Gastrocnemius medialis (tissue), 4 donors: Measurements from ENCODE around the gene ZNF584. TPM values are rescaled to one million over a fixed set of nuclear protein-coding genes. Genes with fewer than 3 reads are reported as not detected.

Experiments used
- ATAC-seq, 2 donors: fragments of 150-250 bp; one replicate each; pipeline ENCODE4 v1.9.1; 2016
- DNase-seq, 2 donors: peaks; one replicate each; pipeline ENCODE4 v3.0.0-alpha.2; 2019
- H3K27ac ChIP-seq, 4 donors: fragments of 200-600 bp; sonication (generic); 1 replicate in 1 of 4; 2 replicates in 3 of 4; pipeline ENCODE4 v1.5.1; 2016 to 2018; ENCODE audit warnings: mild to moderate bottlenecking in 2 of 4, moderate library complexity in 1 of 4
- H3K27me3 ChIP-seq, 3 donors: fragments of 200-600 bp; sonication (generic) in 2 of 3; 1 replicate in 1 of 3; 2 replicates in 2 of 3; pipeline versions ENCODE4 v1.5.1 to v1.6.0; 2016 to 2019; ENCODE audit warnings: mild to moderate bottlenecking in 1 of 3, moderate library complexity in 1 of 3
- H3K36me3 ChIP-seq, 2 donors: fragments of 200-600 bp; sonication (generic) in 1 of 2; one replicate each; pipeline ENCODE4 v1.5.1; 2017 to 2018
- H3K4me1 ChIP-seq, 2 donors: fragments of 200-600 bp; sonication (generic) in 1 of 2; one replicate each; pipeline ENCODE4 v1.5.1; 2016 to 2017; ENCODE audit warnings: mild to moderate bottlenecking in 2 of 2
- H3K4me3 ChIP-seq, 4 donors: fragments of 200-600 bp; sonication (generic) in 3 of 4; 1 replicate in 1 of 4; 2 replicates in 3 of 4; pipeline ENCODE4 v1.5.1; 2016 to 2019; ENCODE audit warnings: mild to moderate bottlenecking in 2 of 4
- H3K9me3 ChIP-seq, 3 donors: fragments of 200-600 bp; sonication (generic) in 2 of 3; 1 replicate in 1 of 3; 2 replicates in 2 of 3; pipeline ENCODE4 v1.5.1; 2016 to 2019
- CTCF ChIP-seq, 5 experiments: fragments of 450-650 bp in 3 of 5; fragments of 200-600 bp in 2 of 5; sonication (generic) in 2 of 5; IDR thresholded peaks in 4 of 5; conservative IDR thresholded peaks in 1 of 5; 1 replicate in 4 of 5; 2 replicates in 1 of 5; pipeline ENCODE4 v1.5.1; 2016 to 2019; ENCODE audit warnings: antibody characterized with exemption in 5 of 5, mild to moderate bottlenecking in 3 of 5, moderate library complexity in 3 of 5
- POLR2A ChIP-seq, 2 donors: fragments of 450-650 bp; IDR thresholded peaks; one replicate each; pipeline ENCODE4 v1.6.1; 2017; ENCODE audit warnings: antibody characterized with exemption in 2 of 2, mild to moderate bottlenecking in 2 of 2, moderate library complexity in 2 of 2
- in situ Hi-C, 4 donors: fragments of 200-750 bp; cut with MboI; loops; one replicate each; pipeline versions ENCODE4 v1.15.0 to v1.8.0; 2017; ENCODE audit warnings: low sequenced_read_pairs in 4 of 4
- intact Hi-C: fragments of 100-400 bp; cut with DNase I; formaldehyde crosslinking; loops from one replicate; pipeline ENCODE4 v1.15.1; 2023; ENCODE audit warnings: low total_unique reads
- total RNA-seq, 4 donors: library from RNA; depleted of rRNA; stranded (reverse); fragments of >200 nt; gene quantifications; one replicate each; pipeline versions ENCODE4 v1.1.0 to v1.2.3, GENCODE V29; 2016

The ZNF584 gene
- total RNA-seq, 4 donors from 2014 or later: 8.5 to 21.4 (median 10.2) TPM

GRCh38 chr19:58386576-58387337 is 21.7 kb upstream of the ZNF584 start, which contains the start of gene RPS5:
RPS5 (plus strand) TSS chr19:58387269; CDS start chr19:58388138, 869 bp downstream.
- DNase-seq: peak; percentile 96 to 97
- in situ Hi-C loops (no loop called here), intact Hi-C loops (loop anchor here (1.0 to 5.0 kb wide), 5 partner anchors 15 to 81 kb away; partner anchors contain the start of genes ZNF132, ZNF324, ZNF497 and ZNF584)
- peak within 1 kb of the TSS; percentile 95 to 100 (median 99) for H3K27ac ChIP-seq
- no peaks in the 10 kb centered on the region for H3K9me3 ChIP-seq
- H3K4me3 ChIP-seq: peak within 1 kb of the TSS; percentile 75 to 89 (median 78)
- H3K36me3 ChIP-seq: peaks cover 0 to 35% of the 10 kb centered on the region in 2 donors
- H3K27me3 ChIP-seq: no peaks in the 10 kb centered on the region
- peaks cover 33 to 35% of the 10 kb centered on the region in 2 donors for H3K4me1 ChIP-seq
- ATAC-seq: peak; percentile 99
- peak; percentile 85 to 88 for TF ChIP-seq POLR2A (IDR thresholded peaks at IDR 0.05)
- no peak for TF ChIP-seq CTCF (IDR thresholded peaks at IDR 0.05 in 4 of 5, conservative IDR thresholded peaks at IDR 0.05 in 1 of 5)

- no peak for ATAC-seq
- in situ Hi-C loops (no loop called here), intact Hi-C loops (loop anchor here (1.0 to 5.0 kb wide), 6 partner anchors 14 to 82 kb away; partner anchors contain the start of genes ERVK3-1, ZNF132, ZNF324 and ZNF497)
- Histone ChIP-seq H3K27me3 (no peaks in the 10 kb centered on the region), H3K4me3 (peak overlapping the region; percentile 75 to 89 (median 78)), H3K27ac (peak overlapping the region; percentile 95 to 100 (median 99)), H3K36me3 (peaks cover 0 to 41% of the 10 kb centered on the region in 2 donors), H3K4me1 (peaks cover 28 to 30% of the 10 kb centered on the region in 2 donors), H3K9me3 (no peaks in the 10 kb centered on the region)
- DNase-seq: no peak
- TF ChIP-seq CTCF (IDR thresholded peaks at IDR 0.05 in 4 of 5, conservative IDR thresholded peaks at IDR 0.05 in 1 of 5): no peak
- TF ChIP-seq POLR2A (IDR thresholded peaks at IDR 0.05): no peak
These were observed 20.9 kb upstream of the ZNF584 start for GRCh38 chr19:58387338-58388174.

GRCh38 chr19:58388175-58388526 is 20.3 kb upstream of the ZNF584 start:
- H3K4me3 ChIP-seq: peak overlapping the region; percentile 75 to 89 (median 78)
- intact Hi-C loops (loop anchor here (1.0 to 5.0 kb wide), 2 partner anchors 79 to 83 kb away; partner anchors contain the start of genes ERVK3-1 and ZNF324), in situ Hi-C loops (no loop called here)
- peaks cover 0 to 47% of the 10 kb centered on the region in 2 donors for H3K36me3 ChIP-seq
- peaks cover 28 to 30% of the 10 kb centered on the region in 2 donors for H3K4me1 ChIP-seq
- no peak for TF ChIP-seq POLR2A (IDR thresholded peaks at IDR 0.05)
- no peak for TF ChIP-seq CTCF (IDR thresholded peaks at IDR 0.05 in 4 of 5, conservative IDR thresholded peaks at IDR 0.05 in 1 of 5)
- H3K27me3 ChIP-seq: no peaks in the 10 kb centered on the region
- no peak for DNase-seq
- H3K9me3 ChIP-seq: no peaks in the 10 kb centered on the region
- H3K27ac ChIP-seq: peak overlapping the region in 3 of 4 donors; percentile 95 to 99 (median 99)
- no peak for ATAC-seq

GRCh38 chr19:58392945-58393724 is 15.3 kb upstream of the ZNF584 start:
- no peak overlapping the region for H3K4me3 ChIP-seq
- in situ Hi-C loops: no loop called here
- peaks cover 5 to 8% of the 10 kb centered on the region in 2 donors for H3K4me1 ChIP-seq
- no peak for TF ChIP-seq CTCF (IDR thresholded peaks at IDR 0.05 in 4 of 5, conservative IDR thresholded peaks at IDR 0.05 in 1 of 5)
- no peak for TF ChIP-seq POLR2A (IDR thresholded peaks at IDR 0.05)
- no peak for DNase-seq
- no peaks in the 10 kb centered on the region for H3K9me3 ChIP-seq
- ATAC-seq: no peak
- peaks cover 18 to 23% (median 19%) of the 10 kb centered on the region in 3 donors for H3K27me3 ChIP-seq
- peaks cover 0 to 63% of the 10 kb centered on the region in 2 donors for H3K36me3 ChIP-seq
- no peak overlapping the region for H3K27ac ChIP-seq
- intact Hi-C loops: no loop called here
